Body of pancreas (tissue), 4 donors: Measurements from ENCODE around the gene GRIK3. TPM values are rescaled to one million over a fixed set of nuclear protein-coding genes. Genes with fewer than 3 reads are reported as not detected.

Experiments
- ATAC-seq: fragments of 150-250 bp; one replicate; pipeline ENCODE4 v1.9.1; 2016
- DNase-seq, 4 donors: peaks; one replicate each; pipeline ENCODE4 v3.0.0-alpha.2; 2019
- H3K27ac ChIP-seq, 4 donors: fragments of 200-600 bp; sonication (generic); 1 replicate in 3 of 4; 2 replicates in 1 of 4; pipeline versions ENCODE4 v1.5.1 to v1.6.1; 2016 to 2019; ENCODE audit warnings: mild to moderate bottlenecking in 1 of 4, mixed read lengths in 1 of 4, moderate library complexity in 1 of 4
- H3K27me3 ChIP-seq, 2 donors: fragments of 200-600 bp; sonication (generic); one replicate each; pipeline ENCODE4 v1.6.0; 2016; ENCODE audit warnings: mild to moderate bottlenecking in 1 of 2
- H3K36me3 ChIP-seq, 2 donors: fragments of 200-600 bp; sonication (generic); replicated peaks in 1 of 2; 2 replicates each; pipeline ENCODE4 v1.5.1; 2016; ENCODE audit warnings: low read depth in 2 of 2; ENCODE audit not compliant: insufficient read depth in 1 of 2
- H3K4me1 ChIP-seq: fragments of 200-600 bp; sonication (generic); one replicate; pipeline ENCODE4 v1.6.0; 2016
- H3K4me3 ChIP-seq, 2 donors: fragments of 200-600 bp; sonication (generic); 1 replicate in 1 of 2; 2 replicates in 1 of 2; pipeline ENCODE4 v1.5.1; 2016 to 2019
- H3K9me3 ChIP-seq, 3 donors: fragments of 200-600 bp; sonication (generic); 1 replicate in 2 of 3; 2 replicates in 1 of 3; pipeline ENCODE4 v1.5.1; 2016
- POLR2A ChIP-seq, 3 donors: fragments of 450-650 bp; IDR thresholded peaks; one replicate each; pipeline ENCODE4 v1.6.1; 2016; ENCODE audit warnings: antibody characterized with exemption in 3 of 3, mild to moderate bottlenecking in 2 of 3
- WGBS, 2 donors: methylation state at CpG; one replicate each; pipeline ENCODE4 v1.1.5; 2017; 5-methylcytosine and 5-hydroxymethylcytosine counted together
- intact Hi-C: fragments of 100-400 bp; cut with DNase I; formaldehyde crosslinking; loops from one replicate; pipeline ENCODE4 v1.15.1; 2023
- total RNA-seq, 2 donors: library from RNA; depleted of rRNA; stranded (reverse); fragments of >200 nt; gene quantifications; one replicate each; pipeline ENCODE4 v1.1.0, GENCODE V29; 2016
- TF ChIP-seq, protein P1 (sequence below), 7 experiments: fragments of 450-650 bp in 4 of 7; fragments of 200-600 bp in 3 of 7; sonication (generic) in 3 of 7; IDR thresholded peaks; one replicate each; pipeline ENCODE4 v1.5.1; 2016 to 2019; ENCODE audit warnings: antibody characterized with exemption in 7 of 7

Gene GRIK3
- total RNA-seq, 2 donors from 2014 or later = under 0.01 to 0.99 TPM

DNA sequence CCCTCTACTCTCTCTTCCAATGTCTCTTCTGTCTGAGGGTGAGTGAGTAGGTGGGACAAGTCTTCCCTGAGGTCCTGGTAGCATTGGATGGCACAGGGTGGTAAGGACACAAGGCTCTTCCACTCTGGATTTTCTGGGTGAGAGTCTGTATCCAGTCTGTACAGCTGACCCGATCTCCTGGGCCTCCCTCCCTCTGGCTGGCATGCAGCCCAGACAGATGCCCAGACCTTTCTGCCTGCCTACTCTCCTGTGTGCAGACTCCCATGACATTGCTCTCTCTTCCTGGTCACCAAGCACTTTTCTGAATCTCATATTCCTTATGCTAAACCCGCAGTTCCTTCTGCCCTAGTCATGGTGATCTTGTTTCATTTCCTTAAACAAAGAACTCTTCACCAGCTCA lies 100.3 kb downstream of the GRIK3 start:
- TF ChIP-seq, protein P1, sequence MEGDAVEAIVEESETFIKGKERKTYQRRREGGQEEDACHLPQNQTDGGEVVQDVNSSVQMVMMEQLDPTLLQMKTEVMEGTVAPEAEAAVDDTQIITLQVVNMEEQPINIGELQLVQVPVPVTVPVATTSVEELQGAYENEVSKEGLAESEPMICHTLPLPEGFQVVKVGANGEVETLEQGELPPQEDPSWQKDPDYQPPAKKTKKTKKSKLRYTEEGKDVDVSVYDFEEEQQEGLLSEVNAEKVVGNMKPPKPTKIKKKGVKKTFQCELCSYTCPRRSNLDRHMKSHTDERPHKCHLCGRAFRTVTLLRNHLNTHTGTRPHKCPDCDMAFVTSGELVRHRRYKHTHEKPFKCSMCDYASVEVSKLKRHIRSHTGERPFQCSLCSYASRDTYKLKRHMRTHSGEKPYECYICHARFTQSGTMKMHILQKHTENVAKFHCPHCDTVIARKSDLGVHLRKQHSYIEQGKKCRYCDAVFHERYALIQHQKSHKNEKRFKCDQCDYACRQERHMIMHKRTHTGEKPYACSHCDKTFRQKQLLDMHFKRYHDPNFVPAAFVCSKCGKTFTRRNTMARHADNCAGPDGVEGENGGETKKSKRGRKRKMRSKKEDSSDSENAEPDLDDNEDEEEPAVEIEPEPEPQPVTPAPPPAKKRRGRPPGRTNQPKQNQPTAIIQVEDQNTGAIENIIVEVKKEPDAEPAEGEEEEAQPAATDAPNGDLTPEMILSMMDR (IDR thresholded peaks at IDR 0.05) = no peak
- TF ChIP-seq POLR2A (IDR thresholded peaks at IDR 0.05) = no peak
- Histone ChIP-seq H3K9me3 (no peaks in the 10 kb centered on the region), H3K4me3 (no peak overlapping the region), H3K27me3 (peaks cover 0 to 5% of the 10 kb centered on the region in 2 donors), H3K27ac (no peak overlapping the region), H3K36me3 (no peaks in the 10 kb centered on the region), H3K4me1 (no peaks in the 10 kb centered on the region)
- ATAC-seq (no peak), DNase-seq (peak in 1 of 4 donors; percentile 21)
- WGBS, 2 donors = 32 to 38% methylated on average over 2 of the region's 2 CpGs
- intact Hi-C loops = no loop called here

DNA sequence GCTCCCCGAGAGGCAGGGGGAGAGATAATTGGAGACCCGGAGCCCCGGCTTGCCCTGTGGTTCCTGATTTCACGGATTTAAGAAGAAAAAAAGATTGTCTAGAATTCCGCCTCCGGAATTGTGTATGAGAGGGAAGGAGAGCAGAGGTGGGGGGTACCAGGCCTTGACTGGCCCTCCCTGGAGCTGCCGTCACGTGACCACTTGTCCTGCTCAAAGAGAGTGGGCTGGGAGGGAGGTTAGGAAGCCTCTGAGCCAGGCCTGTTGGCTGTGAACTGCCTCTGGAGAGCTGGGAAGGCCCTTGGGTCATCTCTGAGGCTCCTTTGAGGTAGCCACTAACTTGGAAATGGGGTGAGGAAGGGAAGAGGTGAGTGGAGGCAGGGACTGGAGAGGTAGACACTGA lies 106.5 kb downstream of the GRIK3 start:
- intact Hi-C loops = no loop called here
- 62 to 70% methylated on average over 8 of the region's 8 CpGs for WGBS, 2 donors
- TF ChIP-seq, protein P1 (IDR thresholded peaks at IDR 0.05) = no peak
- no peak for TF ChIP-seq POLR2A (IDR thresholded peaks at IDR 0.05)
- H3K27ac ChIP-seq = no peak overlapping the region
- no peaks in the 10 kb centered on the region for H3K27me3 ChIP-seq
- H3K4me1 ChIP-seq = peaks cover 13% of the 10 kb centered on the region
- DNase-seq (no peak), ATAC-seq (no peak)
- no peak overlapping the region for H3K4me3 ChIP-seq
- H3K36me3 ChIP-seq = no peaks in the 10 kb centered on the region
- no peaks in the 10 kb centered on the region for H3K9me3 ChIP-seq

DNA sequence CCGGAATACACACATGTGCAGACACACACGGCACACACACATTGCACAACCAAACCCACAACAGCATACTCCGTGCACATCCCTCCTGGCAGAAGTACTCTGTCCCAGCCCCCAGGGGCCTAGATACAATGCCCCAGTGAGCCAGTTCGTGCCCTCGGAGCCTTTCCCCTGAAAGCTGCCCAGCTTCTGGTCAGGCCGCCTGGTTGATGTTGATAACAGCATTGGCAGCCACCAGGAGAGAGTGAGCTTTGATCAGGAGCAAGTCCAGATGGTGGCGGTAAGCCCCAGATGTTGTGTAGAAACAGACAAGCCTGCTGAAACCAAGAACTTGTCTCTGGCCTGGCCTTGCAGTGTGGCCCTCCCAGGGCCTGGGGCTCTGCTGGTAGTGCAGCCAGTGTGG lies 109.1 kb downstream of the GRIK3 start:
- DNase-seq (no peak), ATAC-seq (no peak)
- Histone ChIP-seq H3K27ac (no peak overlapping the region), H3K4me1 (peaks cover 13% of the 10 kb centered on the region), H3K27me3 (no peaks in the 10 kb centered on the region), H3K36me3 (no peaks in the 10 kb centered on the region), H3K4me3 (no peak overlapping the region), H3K9me3 (no peaks in the 10 kb centered on the region)
- TF ChIP-seq, protein P1 (IDR thresholded peaks at IDR 0.05) = no peak
- no peak for TF ChIP-seq POLR2A (IDR thresholded peaks at IDR 0.05)
- intact Hi-C loops = no loop called here
- 48% methylated on average over 7 of the region's 7 CpGs for WGBS, 2 donors

DNA sequence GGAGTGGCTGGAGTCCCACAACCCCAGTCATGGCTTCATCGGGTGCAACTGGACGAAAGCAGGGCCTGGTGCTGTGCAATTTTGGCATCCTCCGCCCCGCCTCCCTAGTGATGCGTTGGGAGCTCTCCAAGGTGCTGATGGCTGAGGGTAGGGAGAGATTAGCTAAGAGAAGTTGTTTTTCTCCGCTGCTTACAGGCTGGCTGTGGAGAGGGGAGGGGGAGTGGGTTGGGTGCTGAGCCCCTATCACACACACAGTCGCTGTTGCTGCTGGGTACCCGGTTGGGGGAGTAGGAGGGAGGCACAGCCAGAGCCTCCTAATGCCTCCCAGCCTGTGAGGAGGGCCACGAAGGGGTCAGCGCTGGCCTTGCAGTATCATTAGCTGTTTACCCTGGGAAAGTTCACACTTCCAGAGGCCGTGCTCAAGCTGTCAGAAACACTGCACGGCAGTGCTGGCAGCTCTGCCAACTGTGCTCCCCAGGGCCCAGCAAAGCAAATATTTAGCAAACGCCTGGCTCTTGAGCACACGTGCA lies 110.0 kb downstream of the GRIK3 start:
- Histone ChIP-seq H3K27ac (no peak overlapping the region), H3K4me3 (no peak overlapping the region), H3K27me3 (no peaks in the 10 kb centered on the region), H3K36me3 (no peaks in the 10 kb centered on the region), H3K4me1 (peaks cover 13% of the 10 kb centered on the region), H3K9me3 (no peaks in the 10 kb centered on the region)
- intact Hi-C loops = no loop called here
- ATAC-seq (peak; percentile 45), DNase-seq (peak; percentile 51 to 71 (median 62))
- WGBS, 2 donors = 0 to 3% methylated on average over 2 to 14 of the region's 14 CpGs
- no peak for TF ChIP-seq POLR2A (IDR thresholded peaks at IDR 0.05)
- TF ChIP-seq, protein P1 (IDR thresholded peaks at IDR 0.05) = no peak
